ENCODE data around the gene CCR5AS.

DNA sequence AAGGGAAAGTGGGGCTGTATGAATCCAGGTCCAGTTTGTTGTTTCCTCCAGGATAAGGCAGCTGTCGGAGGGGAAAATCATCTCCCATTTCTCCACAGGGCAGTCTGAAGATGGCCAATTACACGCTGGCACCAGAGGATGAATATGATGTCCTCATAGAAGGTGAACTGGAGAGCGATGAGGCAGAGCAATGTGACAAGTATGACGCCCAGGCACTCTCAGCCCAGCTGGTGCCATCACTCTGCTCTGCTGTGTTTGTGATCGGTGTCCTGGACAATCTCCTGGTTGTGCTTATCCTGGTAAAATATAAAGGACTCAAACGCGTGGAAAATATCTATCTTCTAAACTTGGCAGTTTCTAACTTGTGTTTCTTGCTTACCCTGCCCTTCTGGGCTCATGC lies 1.1 kb upstream of the CCR5AS start:
- TF ChIP-seq, protein P1, sequence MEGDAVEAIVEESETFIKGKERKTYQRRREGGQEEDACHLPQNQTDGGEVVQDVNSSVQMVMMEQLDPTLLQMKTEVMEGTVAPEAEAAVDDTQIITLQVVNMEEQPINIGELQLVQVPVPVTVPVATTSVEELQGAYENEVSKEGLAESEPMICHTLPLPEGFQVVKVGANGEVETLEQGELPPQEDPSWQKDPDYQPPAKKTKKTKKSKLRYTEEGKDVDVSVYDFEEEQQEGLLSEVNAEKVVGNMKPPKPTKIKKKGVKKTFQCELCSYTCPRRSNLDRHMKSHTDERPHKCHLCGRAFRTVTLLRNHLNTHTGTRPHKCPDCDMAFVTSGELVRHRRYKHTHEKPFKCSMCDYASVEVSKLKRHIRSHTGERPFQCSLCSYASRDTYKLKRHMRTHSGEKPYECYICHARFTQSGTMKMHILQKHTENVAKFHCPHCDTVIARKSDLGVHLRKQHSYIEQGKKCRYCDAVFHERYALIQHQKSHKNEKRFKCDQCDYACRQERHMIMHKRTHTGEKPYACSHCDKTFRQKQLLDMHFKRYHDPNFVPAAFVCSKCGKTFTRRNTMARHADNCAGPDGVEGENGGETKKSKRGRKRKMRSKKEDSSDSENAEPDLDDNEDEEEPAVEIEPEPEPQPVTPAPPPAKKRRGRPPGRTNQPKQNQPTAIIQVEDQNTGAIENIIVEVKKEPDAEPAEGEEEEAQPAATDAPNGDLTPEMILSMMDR (IDR thresholded peaks at IDR 0.05; ENCODE audit: low read depth, low read length), result no peak
- TF ChIP-seq EZH2phosphoT487 (IDR thresholded peaks at IDR 0.05; ENCODE audit: low read depth), result no peak

All from OCI-LY3 (cell line).